HG03575 (cell line): ENCODE data around the gene SPATA19.
"Not testable (repeated sequence)": the region's sequence is repeated elsewhere in the genome, so short reads cannot be mapped to it uniquely, and the experiment has no call there.

Experiments
- ATAC-seq: cut with Tn5 transposase; IDR thresholded peaks from one replicate; pipeline ENCODE4 v1.9.1; 2021; ENCODE audit not compliant: unreplicated experiment, insufficient number of reproducible peaks, low FRiP score; ENCODE audit errors: extremely low read depth

The SPATA19 gene, protein sequence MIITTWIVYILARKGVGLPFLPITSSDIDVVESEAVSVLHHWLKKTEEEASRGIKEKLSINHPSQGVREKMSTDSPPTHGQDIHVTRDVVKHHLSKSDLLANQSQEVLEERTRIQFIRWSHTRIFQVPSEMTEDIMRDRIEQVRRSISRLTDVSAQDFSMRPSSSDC

DNA sequence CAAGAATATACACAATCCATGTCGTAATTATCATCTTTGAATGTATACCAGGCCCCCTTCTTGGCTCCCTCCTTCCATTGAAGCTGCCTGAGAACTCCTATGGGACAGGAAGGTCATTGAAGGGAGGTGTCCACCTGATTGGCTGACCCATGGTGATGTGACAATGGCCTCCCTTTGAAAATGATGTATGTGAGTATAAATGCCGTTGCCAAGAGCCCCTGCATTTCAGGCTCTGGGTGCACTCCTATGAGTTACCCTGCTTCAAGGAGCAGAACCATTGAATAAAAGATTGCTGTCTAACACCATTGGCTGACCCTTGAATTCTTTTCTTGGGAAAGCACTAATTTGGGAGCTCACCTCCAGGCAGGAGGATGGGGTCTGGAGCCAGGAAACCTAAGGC is at the start of gene SPATA19:
SPATA19 (minus strand) TSS at position 101 of the 400 bp plus-strand sequence; CDS start at position 34, 67 bp downstream.
- no peak for ATAC-seq

DNA sequence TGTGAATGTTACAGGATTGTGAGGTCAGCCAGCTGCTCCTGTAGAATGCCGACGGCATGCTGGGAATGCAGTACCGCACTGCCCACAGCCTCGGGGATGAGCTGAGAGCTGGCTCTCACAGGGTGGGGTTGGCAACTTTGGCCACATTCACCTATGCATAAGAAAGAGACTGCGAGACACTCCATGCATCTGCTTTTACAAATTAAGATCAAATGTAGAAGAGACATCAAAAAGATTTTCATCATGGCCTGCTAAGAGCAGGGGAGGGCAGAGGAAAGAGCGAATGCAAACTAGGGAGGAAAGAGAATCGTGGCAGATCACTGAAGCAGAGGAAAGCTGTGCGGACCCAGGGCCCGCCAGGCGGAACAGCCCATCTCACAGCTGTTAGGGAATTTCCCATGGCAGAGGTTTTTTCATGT is 49.8 kb upstream of the SPATA19 start:
- peak; percentile 51 for ATAC-seq

DNA sequence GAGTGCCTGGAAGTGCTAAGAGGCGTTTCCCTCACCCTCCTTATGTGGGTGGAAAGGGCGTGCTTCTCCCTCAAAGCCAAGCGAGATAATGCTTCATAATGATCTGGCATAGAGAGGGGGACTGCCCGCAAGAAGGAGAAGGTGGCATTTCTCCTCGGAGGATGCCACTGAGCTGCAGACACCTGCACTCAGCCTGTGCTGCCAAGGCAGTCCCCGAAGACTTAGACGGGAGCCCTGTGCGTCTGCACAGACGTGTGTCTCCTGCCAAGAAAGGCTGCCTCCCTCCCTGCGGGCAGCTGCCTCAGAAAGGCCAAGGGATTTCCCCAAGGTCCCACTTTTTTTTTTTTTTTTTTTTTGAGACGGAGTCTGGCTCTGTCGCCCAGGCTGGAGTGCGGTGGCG is 48.1 kb upstream of the SPATA19 start:
- no peak for ATAC-seq

DNA sequence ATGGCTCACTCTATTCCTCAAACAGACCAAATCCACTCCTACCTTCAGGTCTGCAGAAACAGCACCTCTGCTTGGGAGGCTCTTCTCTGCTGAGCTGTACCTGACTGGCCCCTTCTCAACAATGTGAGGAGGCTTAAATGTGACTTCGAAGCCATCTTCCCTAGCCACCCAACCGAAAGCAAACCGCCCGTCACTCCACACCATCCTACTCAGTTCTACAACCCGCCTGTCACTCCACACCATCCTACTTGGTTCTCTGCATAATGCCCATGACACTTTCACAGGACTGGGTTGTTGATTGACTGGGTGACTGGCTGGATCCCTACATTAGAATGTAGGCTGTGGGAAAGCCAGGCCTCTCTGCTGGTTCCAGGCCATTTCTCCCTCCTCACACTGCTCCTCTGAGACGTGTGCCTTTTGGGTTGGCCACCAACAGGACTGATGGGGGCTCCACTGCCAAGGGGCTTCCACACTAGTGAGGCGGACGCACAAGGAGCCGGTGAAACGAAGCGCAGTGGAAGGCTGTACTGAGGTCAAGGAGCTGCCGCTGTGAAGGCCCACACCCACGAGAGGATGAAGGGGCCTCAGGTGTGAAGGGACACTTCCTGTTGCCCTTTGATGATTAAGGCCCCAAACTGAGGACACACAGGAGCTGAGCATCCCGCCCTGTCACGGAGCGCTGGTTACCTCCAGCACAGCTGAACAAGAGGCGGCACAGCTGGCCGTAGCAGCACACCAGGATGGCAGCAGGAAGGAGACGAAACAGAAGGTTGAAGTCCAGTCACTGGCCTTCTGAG is 47.5 kb upstream of the SPATA19 start:
- ATAC-seq, result no peak

DNA sequence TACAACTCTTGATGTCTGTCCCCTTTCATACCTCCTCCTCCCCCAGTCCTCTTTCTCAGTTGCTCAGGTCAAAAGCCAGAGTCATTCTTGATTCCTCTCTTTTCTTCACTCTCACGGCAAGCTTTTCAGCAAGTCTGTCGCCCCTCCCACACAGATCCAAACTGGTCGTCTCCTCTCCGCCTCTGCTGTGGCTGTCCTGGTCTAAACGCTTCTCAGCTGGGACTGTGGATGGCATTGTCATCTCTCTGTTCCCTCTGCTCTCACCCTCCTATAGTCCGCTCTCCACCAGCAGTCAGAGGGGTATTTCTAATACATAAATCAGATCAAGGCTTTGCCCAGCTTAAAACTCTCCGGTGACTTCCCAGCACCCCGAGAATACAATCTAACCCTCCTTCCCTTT is 46.8 kb upstream of the SPATA19 start:
- no peak for ATAC-seq

DNA sequence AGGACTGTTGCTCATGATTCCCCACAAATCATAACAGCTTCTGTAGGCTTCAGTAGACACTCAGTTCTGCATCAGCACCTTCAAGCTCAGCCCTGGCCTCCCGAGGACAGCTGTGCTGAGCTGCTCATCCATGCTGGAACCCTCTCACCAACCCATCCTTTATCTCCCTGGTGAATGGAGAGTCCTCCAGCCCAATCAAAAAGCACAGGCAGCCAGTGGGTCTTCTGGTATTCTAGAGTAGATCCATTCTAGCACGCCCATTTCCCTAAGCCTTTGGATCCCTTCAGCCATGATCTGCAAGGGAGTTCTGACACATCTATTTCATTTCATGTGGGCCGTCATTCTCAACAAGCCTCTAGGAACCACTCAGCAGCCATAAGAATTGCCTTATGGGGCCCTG is 44.6 kb upstream of the SPATA19 start:
- ATAC-seq, result no peak

DNA sequence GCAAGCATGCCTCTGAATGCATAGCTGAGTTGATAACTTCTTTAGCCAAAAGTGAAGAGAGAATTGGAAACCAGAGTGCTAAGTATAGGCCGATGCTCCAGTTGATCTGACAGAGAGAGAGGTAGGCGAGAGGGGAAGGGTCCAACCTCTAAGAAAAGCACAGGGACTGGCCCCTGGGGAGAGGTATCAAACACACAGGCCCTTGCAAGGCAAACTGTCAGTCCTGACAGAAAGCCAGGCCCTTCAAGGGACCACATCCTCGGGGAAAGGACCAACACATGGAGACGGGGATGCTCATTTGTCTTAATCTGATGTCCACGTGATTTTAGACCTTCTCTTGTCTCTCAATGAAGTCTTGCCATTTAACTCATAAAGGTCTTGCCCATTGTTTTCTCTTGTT is 43.9 kb upstream of the SPATA19 start:
- ATAC-seq, result no peak

DNA sequence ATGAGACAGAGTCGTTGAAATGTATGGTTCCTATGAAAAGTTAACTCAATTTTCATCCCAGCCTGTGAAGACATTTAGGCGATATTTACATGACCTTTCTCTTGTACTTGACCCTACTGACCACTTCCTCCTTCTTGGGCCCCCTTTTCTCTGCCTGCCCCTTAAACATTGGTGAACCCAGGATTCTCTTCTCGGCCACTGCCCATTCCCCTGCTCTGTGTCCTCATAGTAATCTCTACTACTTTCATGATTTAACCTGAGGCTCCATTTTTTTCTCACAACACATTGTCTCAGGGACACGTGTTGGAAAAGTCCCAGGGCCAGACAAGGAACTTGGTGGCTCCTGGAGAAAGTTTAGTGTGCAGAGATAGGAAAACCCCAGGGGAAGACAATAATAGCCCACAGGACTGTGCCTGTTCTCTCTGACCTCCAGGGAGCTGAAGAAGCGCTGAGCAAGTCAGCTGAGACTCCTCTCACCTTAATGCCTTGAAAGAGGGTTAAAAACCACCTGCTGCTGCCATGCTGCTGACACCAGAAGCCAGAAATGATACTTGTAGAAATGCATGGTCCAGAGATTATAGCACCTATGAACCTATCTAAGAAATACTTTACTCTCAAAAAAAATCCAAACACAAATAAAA is 42.5 kb upstream of the SPATA19 start:
- ATAC-seq, result no peak

DNA sequence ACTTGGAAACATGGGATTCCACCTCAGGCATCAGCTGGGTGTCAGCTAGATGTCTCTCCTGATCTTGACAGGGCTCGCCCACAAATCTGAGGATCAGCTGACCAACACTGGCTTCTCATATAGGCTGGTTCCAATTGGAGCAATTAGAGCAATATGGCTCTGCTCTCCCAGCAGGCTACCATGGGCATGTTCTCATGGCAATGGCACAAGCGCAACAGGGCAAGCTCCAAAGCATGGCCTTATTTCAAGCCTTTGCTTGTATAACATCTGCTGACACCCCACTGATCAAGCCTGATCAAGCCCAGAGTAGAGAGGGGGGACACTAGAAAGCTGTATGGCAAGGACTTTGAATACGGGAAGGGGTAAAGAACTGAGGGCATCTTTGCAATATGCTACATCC is 40.7 kb upstream of the SPATA19 start:
- no peak for ATAC-seq

DNA sequence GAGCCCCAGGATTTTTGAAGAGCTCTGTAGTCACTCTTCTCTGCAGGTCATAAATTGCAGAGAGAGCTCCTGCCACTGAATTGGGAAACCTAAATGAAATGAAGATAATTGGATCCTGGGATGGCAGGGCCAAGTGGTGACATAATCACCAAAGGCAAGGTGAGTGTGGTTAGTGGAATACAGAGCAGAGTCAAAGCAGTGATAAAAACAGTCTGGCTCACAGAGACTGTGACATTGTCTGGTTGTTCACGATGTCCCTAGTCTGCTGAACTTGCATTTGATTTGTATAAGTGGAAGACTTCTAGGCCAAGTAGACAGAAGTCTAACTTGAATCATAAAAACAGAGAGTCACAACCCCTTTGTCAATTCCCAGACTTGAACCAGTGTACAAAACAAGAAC is 26.8 kb upstream of the SPATA19 start:
- no peak for ATAC-seq

DNA sequence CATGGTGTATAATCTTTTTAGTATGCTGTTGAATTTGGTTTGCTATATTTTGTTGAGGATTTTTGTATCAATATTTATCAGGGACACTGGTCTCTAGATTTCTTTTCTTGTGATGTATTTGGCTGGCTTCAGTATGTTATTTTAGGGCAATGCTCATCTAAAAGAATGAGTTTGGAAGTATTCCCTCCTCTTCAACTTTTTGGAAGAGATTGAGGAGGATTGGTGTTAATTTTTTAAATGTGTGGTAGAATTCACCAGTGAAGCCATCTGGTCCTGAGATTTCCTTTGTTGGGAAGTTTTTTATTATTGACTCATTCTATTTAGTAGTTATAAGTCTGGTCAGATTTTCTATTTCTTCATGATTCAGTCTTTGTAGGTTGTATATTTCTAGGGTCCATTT is 22.1 kb upstream of the SPATA19 start:
- no peak for ATAC-seq

DNA sequence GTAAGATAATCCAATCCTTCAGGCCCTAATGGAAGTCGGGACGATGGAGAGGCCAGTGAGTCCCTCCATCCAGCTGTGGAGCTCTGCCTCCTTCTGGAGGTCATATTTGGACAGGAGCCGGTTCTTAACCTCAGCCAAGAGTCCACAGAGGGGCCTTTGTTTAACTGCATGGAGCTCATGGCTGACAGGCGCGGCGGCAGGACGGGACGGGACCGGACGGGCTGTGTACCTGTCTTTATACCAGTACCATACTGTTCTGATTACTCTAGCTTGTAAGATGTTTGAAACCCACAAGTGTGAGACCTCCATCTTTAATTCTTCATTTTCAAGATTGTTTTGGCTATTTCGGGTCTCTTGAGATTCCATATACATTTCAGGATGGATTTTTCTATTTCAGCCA is 20.2 kb upstream of the SPATA19 start:
- no peak for ATAC-seq

DNA sequence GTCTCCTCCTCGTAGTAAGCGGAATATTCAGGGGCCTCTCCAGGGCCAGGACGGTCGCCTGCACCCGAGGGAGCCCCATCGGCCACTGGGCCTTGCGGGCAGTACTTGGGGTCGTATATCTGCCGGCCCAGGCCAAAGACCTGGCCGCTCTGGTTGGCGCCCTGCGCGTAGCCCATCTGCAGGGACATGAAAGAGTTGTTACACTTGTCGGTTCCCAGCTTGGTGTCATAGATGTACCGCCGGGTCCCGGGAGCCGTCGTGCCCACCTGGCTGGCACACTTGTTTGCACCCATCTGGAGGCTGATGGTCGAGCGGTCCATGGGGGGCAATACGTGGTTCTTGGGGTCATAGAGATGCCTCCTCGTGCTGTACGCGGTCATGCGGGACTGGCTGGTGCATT is 19.4 kb upstream of the SPATA19 start:
- no peak for ATAC-seq

DNA sequence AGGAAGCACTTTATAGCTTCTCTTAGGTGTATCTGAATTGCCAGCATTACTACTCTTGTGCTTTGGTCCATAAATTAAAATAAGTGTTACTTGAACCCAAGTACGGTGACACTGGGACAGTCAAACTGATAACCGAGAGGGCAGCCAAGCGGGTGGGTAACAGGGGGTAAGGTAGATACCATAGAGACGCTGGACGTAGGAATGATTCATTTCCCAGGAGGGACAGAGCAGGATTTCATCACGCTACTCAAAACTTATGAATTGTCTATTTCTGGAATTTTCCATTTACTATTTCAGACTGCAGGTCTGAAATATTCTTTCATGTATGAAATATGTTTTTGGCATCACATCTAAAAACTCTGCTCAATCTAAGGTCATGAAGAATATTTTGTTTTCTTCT is 14.8 kb upstream of the SPATA19 start:
- ATAC-seq, result no peak

DNA sequence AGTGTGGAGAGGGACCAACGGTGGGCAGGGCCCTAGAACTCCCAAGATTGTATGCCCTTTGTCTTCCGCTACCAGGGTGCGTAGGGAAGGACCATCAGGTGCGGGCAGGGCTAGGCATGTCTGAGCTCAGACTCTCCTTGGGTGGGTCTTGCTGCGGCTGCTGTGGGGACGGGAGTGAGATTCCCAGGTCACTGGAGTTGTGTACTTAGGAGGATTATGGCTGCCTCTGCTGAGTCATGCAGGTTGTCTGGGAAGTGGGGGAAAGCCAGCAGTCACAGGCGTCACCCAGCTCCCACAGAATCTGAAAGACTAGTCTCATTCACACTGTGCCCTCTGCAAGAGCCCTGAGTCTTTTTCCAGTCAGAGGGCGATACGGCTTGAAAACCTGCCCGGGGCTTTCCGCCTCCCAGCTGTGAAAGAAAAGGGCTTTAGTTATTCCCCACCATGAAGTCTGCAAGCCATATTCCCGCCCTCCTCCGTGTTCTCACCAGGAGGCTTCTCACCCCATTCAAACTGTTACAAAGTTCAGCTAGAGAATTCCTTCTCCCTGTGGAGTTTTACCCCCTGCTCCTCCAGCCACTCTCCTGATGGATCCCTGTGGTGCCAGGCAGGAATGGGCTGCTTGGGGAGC is 9.1 kb upstream of the SPATA19 start:
- ATAC-seq, result not testable (repeated sequence)

DNA sequence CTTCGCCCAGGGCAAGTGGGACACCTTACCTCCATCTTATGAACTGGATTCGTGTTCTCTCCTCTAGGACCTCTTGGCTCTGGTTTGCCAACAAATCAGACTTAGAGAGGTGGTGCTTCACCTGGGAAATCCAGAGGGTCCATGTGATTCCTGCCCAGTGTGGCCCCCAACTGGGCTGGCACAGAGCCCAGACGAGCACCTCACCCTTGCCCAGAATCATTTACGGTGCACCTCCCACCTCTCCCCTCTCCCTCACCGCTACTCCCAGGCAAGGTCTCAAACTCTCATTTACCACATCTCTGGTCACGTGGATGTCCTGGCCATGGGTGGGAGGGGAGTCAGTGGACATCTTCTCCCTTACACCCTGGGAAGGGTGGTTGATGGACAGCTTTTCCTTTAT is 1.1 kb downstream of the SPATA19 start:
- ATAC-seq, result no peak

DNA sequence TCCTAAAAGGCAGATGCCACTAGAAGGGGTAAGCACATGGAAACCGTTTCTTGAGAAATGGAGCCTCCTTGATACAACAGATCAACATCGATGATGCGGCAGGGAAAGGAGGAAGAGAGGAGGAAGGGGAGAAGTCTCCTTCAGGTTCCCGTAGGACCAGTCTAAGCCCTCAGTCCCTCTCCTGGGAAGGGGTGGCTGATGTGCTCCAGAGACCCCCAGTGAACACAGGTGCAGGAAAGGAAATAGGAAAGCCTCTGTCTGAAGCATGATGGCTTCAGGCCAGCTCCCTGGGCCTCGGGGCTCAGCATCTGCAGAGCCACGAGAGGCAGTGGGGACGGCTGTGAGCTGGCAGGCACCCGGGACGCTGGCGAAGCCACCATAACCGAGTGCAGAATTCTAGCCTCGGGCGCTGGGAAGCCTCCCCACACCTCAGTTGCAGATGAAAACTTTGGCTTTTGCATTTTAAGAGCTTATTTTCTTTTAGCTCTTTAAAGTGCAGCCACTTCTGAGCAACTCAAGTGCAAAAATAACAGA is 1.8 kb downstream of the SPATA19 start:
- ATAC-seq, result no peak

DNA sequence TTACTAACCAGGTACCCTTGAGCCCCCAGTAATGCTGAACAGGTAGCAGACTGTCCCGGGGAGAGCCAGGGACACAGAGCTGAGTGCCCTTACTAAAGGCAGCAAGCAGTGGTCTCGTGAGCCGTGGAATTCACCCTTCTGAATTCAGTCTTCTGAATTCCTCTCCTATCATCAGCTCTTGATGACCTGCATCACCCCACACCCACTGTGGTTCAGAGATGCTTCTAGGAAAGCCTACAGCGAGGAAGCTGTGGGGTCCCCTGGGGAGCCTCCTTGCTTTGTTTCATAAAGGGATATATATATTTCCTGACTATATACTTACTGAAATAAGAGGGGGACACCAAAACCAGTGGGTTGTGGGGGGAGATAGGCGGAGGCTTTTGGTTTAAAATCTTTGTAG is 2.6 kb downstream of the SPATA19 start:
- no peak for ATAC-seq

DNA sequence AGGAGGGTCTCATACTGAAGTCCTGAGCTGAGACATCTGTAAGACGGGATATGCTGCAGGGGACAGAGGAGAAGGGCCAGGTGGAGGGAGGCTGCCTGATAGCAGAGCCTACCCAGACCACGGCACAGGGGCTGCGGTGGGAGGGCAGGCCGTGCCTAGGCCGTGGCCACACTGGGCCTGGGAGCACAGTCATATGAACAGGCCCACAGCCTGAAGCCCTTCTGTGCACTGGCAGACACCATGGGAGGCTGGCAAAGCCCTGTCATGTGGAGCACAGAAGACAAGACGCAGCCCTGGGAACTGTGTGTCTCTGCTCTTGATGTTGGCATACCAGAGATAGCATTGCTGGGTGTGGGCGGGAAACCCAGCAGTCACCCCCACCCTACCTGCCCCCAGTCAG is 3.3 kb downstream of the SPATA19 start:
- ATAC-seq, result no peak
